Breast epithelium (tissue), 4 donors: ENCODE measurements around the gene TMC5. TPM values are rescaled to one million over a fixed set of nuclear protein-coding genes. Genes with fewer than 3 reads are reported as not detected.
"Not testable (repeated sequence)": the region's sequence is repeated elsewhere in the genome, so short reads cannot be mapped to it uniquely, and the experiment has no call there.

Source experiments
- DNase-seq, 2 donors: peaks; one replicate each; pipeline ENCODE4 v3.0.0-alpha.2; 2019; ENCODE audit warnings: low spot score in 2 of 2
- H3K27ac ChIP-seq, 2 donors: fragments of 200-600 bp; sonication (generic) in 1 of 2; one replicate each; pipeline ENCODE4 v1.5.1; 2016 to 2019; ENCODE audit warnings: mild to moderate bottlenecking in 1 of 2
- H3K27me3 ChIP-seq, 2 donors: fragments of 200-600 bp; sonication (generic) in 1 of 2; one replicate each; pipeline versions ENCODE4 v1.5.1 to v1.6.0; 2017 to 2019; ENCODE audit warnings: control low read depth in 1 of 2, mild to moderate bottlenecking in 1 of 2
- H3K36me3 ChIP-seq: fragments of 200-600 bp; one replicate; pipeline ENCODE4 v1.5.1; 2019
- H3K4me1 ChIP-seq, 2 donors: fragments of 200-600 bp; sonication (generic); one replicate each; pipeline ENCODE4 v1.5.1; 2016 to 2019; ENCODE audit warnings: control low read depth in 1 of 2
- H3K4me3 ChIP-seq, 3 donors: fragments of 200-600 bp; sonication (generic); 1 replicate in 2 of 3; 2 replicates in 1 of 3; pipeline ENCODE4 v1.5.1; 2016 to 2019; ENCODE audit warnings: mild to moderate bottlenecking in 3 of 3, moderate library complexity in 2 of 3
- H3K9me3 ChIP-seq, 2 donors: fragments of 200-600 bp; sonication (generic) in 1 of 2; one replicate each; pipeline ENCODE4 v1.5.1; 2016 to 2019; ENCODE audit warnings: control low read depth in 1 of 2
- POLR2A ChIP-seq: fragments of 450-650 bp; IDR thresholded peaks from one replicate; pipeline ENCODE4 v1.6.1; 2016; ENCODE audit warnings: antibody characterized with exemption, mild to moderate bottlenecking, moderate library complexity
- POLR2AphosphoS5 ChIP-seq, 3 donors: sonication (generic); formaldehyde crosslinking; IDR thresholded peaks; one replicate each; pipeline ENCODE4 v1.6.1; 2017; ENCODE audit warnings: antibody characterized with exemption in 3 of 3
- intact Hi-C: fragments of 100-400 bp; cut with DNase I; formaldehyde crosslinking; loops from one replicate; pipeline ENCODE4 v1.15.1; 2023; ENCODE audit warnings: low total_unique reads
- total RNA-seq, 3 donors: library from RNA; depleted of rRNA; stranded (reverse); fragments of >200 nt; gene quantifications; one replicate each; pipeline ENCODE4 v1.1.0, GENCODE V29; 2016
- TF ChIP-seq, protein P1 (sequence below), 3 donors: fragments of 450-650 bp; IDR thresholded peaks; one replicate each; pipeline ENCODE4 v1.5.1; 2016 to 2017; ENCODE audit warnings: antibody characterized with exemption in 3 of 3, mild to moderate bottlenecking in 3 of 3, moderate library complexity in 3 of 3

TMC5 gene
- total RNA-seq, 3 donors from 2014 or later = under 0.01 to 40.3 (median 28.8) TPM

- TF ChIP-seq, protein P1, sequence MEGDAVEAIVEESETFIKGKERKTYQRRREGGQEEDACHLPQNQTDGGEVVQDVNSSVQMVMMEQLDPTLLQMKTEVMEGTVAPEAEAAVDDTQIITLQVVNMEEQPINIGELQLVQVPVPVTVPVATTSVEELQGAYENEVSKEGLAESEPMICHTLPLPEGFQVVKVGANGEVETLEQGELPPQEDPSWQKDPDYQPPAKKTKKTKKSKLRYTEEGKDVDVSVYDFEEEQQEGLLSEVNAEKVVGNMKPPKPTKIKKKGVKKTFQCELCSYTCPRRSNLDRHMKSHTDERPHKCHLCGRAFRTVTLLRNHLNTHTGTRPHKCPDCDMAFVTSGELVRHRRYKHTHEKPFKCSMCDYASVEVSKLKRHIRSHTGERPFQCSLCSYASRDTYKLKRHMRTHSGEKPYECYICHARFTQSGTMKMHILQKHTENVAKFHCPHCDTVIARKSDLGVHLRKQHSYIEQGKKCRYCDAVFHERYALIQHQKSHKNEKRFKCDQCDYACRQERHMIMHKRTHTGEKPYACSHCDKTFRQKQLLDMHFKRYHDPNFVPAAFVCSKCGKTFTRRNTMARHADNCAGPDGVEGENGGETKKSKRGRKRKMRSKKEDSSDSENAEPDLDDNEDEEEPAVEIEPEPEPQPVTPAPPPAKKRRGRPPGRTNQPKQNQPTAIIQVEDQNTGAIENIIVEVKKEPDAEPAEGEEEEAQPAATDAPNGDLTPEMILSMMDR (IDR thresholded peaks at IDR 0.05) = no peak
- no peak for TF ChIP-seq POLR2A
- TF ChIP-seq POLR2AphosphoS5 (IDR thresholded peaks at IDR 0.05) = no peak
- Histone ChIP-seq H3K4me3 (no peak overlapping the region), H3K36me3 (no peaks in the 10 kb centered on the region), H3K9me3 (no peaks in the 10 kb centered on the region), H3K27me3 (no peaks in the 10 kb centered on the region), H3K4me1 (no peaks in the 10 kb centered on the region), H3K27ac (no peak overlapping the region)
- no peak for DNase-seq
- intact Hi-C loops = no loop called here
Observed at GRCh38 chr16:19528666-19529065, 111.0 kb downstream of the TMC5 start.

DNA sequence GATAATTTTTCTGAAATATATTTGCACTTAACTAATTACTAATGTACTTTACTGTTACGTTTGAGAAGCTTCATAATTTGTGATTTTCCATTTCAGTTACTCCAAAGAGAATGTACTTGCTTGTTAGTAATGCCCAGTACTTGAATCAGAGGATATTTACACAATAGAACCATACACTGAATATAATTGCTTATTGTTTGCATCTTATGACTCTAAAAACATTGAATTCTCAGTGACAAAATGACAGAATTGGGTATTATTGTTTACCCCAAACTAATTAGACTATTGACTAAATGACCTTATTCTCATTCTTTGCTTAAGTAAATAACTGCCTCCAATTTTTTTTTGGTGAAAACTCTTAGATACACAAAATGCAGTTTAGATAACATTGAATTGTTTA is 114.9 kb downstream of the TMC5 start:
- DNase-seq = no peak
- no peak overlapping the region for H3K27ac ChIP-seq
- no peaks in the 10 kb centered on the region for H3K4me1 ChIP-seq
- H3K36me3 ChIP-seq = no peaks in the 10 kb centered on the region
- no peaks in the 10 kb centered on the region for H3K9me3 ChIP-seq
- H3K27me3 ChIP-seq = no peaks in the 10 kb centered on the region
- intact Hi-C loops = no loop called here
- no peak overlapping the region for H3K4me3 ChIP-seq
- TF ChIP-seq POLR2AphosphoS5 (IDR thresholded peaks at IDR 0.05) (no peak), POLR2A (no peak)
- TF ChIP-seq, protein P1 (IDR thresholded peaks at IDR 0.05) = no peak

GRCh38 chr16:19540241-19540970 is 122.7 kb downstream of the TMC5 start:
- H3K36me3 ChIP-seq = no peaks in the 10 kb centered on the region
- no peak overlapping the region for H3K4me3 ChIP-seq
- no peaks in the 10 kb centered on the region for H3K4me1 ChIP-seq
- H3K9me3 ChIP-seq = no peaks in the 10 kb centered on the region
- no peak overlapping the region for H3K27ac ChIP-seq
- intact Hi-C loops = no loop called here
- DNase-seq = no peak
- TF ChIP-seq POLR2AphosphoS5 (IDR thresholded peaks at IDR 0.05) (no peak), POLR2A (no peak)
- TF ChIP-seq, protein P1 (IDR thresholded peaks at IDR 0.05) = no peak
- H3K27me3 ChIP-seq = no peaks in the 10 kb centered on the region

GRCh38 chr16:19542138-19542821 is 124.6 kb downstream of the TMC5 start:
- DNase-seq = no peak
- Histone ChIP-seq H3K36me3 (peaks cover 8% of the 10 kb centered on the region), H3K27me3 (no peaks in the 10 kb centered on the region), H3K4me1 (no peaks in the 10 kb centered on the region), H3K9me3 (no peaks in the 10 kb centered on the region), H3K4me3 (no peak overlapping the region), H3K27ac (no peak overlapping the region)
- intact Hi-C loops = no loop called here
- TF ChIP-seq, protein P1 (IDR thresholded peaks at IDR 0.05) = no peak
- no peak for TF ChIP-seq POLR2A

DNA sequence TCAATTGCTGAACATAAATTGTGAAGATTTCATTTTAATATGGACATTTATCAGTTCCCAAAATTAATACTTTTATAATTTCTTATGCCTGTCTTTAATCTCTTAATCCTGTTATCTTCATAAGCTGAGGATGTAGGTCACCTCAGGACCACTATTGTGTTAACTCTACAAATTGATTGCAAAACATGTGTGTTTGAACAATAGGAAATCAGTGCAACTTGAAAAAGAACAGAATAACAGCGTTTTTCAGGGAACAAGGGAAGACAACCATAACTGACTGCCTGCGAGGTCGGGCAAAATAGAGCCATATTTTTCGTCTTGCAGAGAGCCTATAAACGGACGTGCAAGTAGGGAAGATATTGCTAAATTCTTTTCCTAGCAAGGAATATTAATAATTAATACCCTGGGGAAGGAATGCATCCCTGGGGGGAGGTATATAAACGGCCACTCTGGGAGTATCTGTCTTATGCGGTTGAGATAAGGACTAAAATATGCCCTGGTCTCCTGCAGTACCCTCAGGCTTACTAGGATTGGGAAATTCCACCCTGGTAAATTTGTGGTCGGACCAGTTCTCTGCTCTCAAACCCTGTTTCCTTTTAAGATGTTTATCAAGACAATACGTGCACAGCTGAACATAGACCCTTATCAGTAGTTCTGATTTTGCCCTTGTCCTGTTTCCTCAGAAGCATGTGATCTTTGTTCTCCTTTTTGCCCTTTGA is 125.8 kb downstream of the TMC5 start:
- intact Hi-C loops, H3K9me3 ChIP-seq, H3K4me3 ChIP-seq, H3K27me3 ChIP-seq, DNase-seq, H3K36me3 ChIP-seq, H3K27ac ChIP-seq, H3K4me1 ChIP-seq: not testable (repeated sequence)
